Activated naive CD8-positive, alpha-beta T cell (primary cell): ENCODE results near the gene PCSK5.
"Not testable (repeated sequence)": the region's sequence is repeated elsewhere in the genome, so short reads cannot be mapped to it uniquely, and the experiment has no call there.

Experiments
- H3K27ac Mint-ChIP-seq: one replicate; pipeline ENCODE4 v1.8.0; 2021; ENCODE audit warnings: mixed read lengths
- H3K27me3 Mint-ChIP-seq: one replicate; pipeline ENCODE4 v1.8.0; 2021; ENCODE audit warnings: mixed read lengths
- H3K36me3 Mint-ChIP-seq: one replicate; pipeline ENCODE4 v1.8.0; 2021; ENCODE audit warnings: mixed read lengths
- H3K4me1 Mint-ChIP-seq: one replicate; pipeline ENCODE4 v1.8.0; 2021; ENCODE audit warnings: low read depth, mixed read lengths
- H3K4me3 Mint-ChIP-seq: one replicate; pipeline ENCODE4 v1.8.0; 2021; ENCODE audit warnings: mild to moderate bottlenecking, mixed read lengths
- H3K9me3 Mint-ChIP-seq: one replicate; pipeline ENCODE4 v1.8.0; 2021; ENCODE audit warnings: low read depth, mixed read lengths

Gene PCSK5

GRCh38 chr9:76302947-76303550 lies 412.6 kb downstream of the PCSK5 start:
- Mint-ChIP-seq H3K4me1 (no peaks in the 10 kb centered on the region), H3K9me3 (no peaks in the 10 kb centered on the region), H3K27ac (no peak overlapping the region), H3K4me3 (no peak overlapping the region), H3K27me3 (peaks cover 2% of the 10 kb centered on the region), H3K36me3 (no peaks in the 10 kb centered on the region)

DNA sequence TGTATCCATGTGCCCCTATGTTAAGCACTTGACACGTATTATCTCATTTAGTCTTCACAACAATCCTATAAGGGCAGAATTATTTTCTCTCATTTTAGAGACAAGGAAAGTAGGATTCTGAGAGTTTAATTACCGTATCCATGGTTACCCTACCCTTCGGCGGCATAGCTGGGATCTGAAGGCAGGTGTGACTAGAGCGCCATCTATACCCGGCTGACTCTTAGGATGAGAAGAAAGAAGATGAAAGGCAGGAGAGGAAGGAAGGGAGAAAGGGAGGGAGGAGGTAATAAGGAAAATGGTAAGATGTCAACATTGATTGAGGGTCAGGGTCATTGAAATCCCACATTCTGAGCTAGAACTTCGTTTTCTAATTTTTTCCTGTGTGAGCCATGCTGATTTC lies 416.6 kb downstream of the PCSK5 start:
- H3K4me3 Mint-ChIP-seq, H3K4me1 Mint-ChIP-seq, H3K27me3 Mint-ChIP-seq, H3K27ac Mint-ChIP-seq, H3K36me3 Mint-ChIP-seq, H3K9me3 Mint-ChIP-seq: not testable (repeated sequence)

- Mint-ChIP-seq H3K27me3 (peaks cover 2% of the 10 kb centered on the region), H3K4me1 (no peaks in the 10 kb centered on the region), H3K27ac (no peak overlapping the region), H3K9me3 (no peaks in the 10 kb centered on the region), H3K4me3 (no peak overlapping the region), H3K36me3 (no peaks in the 10 kb centered on the region)
These were observed 420.1 kb downstream of the PCSK5 start for GRCh38 chr9:76310577-76310976.

DNA sequence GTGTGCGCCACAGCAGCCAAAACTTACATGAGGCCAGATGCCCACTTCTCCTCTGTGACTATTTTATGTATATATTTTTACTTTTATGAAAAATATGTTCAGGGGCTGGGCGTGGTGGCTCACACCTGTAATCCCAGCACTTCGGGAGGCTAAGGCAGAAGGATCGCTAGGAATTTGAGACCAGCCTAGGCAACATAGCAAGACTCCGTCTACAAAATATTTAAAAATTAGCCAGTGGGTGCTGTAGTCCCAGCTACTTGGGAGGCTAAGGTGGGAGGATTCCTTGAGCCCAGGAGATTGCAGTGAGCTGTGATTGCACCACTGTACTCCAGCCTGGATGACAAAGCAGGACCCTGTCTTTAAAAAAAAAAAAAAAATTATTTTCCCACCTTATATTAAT lies 420.5 kb downstream of the PCSK5 start:
- no peaks in the 10 kb centered on the region for H3K9me3 Mint-ChIP-seq
- H3K4me3 Mint-ChIP-seq, result no peak overlapping the region
- H3K36me3 Mint-ChIP-seq, result no peaks in the 10 kb centered on the region
- no peak overlapping the region for H3K27ac Mint-ChIP-seq
- H3K27me3 Mint-ChIP-seq, result peaks cover 2% of the 10 kb centered on the region
- H3K4me1 Mint-ChIP-seq, result no peaks in the 10 kb centered on the region

DNA sequence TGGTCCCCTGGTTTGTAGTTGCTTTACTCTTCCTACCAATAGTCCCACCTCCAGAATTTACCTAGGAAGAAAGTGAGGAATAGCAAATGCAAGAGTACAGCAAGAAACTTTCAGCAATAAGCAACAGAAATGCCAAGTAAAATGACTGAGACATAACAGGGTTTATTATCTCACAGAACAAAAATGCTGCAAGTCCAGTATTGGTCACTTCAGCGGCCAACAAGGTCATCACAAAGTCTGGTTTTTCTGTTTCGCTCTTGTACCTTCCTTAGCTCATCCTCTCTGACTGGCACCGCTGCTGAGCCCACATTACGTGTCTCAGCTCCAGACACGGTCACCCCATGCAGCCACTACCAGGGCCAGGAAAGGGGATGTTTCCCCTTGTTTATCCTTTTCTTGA lies 421.1 kb downstream of the PCSK5 start:
- H3K27me3 Mint-ChIP-seq, result peaks cover 2% of the 10 kb centered on the region
- no peaks in the 10 kb centered on the region for H3K4me1 Mint-ChIP-seq
- no peak overlapping the region for H3K4me3 Mint-ChIP-seq
- H3K36me3 Mint-ChIP-seq, result no peaks in the 10 kb centered on the region
- H3K27ac Mint-ChIP-seq, result no peak overlapping the region
- no peaks in the 10 kb centered on the region for H3K9me3 Mint-ChIP-seq

GRCh38 chr9:76313771-76314170 lies 423.3 kb downstream of the PCSK5 start:
- H3K27me3 Mint-ChIP-seq, result no peaks in the 10 kb centered on the region
- H3K4me1 Mint-ChIP-seq, result no peaks in the 10 kb centered on the region
- H3K9me3 Mint-ChIP-seq, result no peaks in the 10 kb centered on the region
- no peak overlapping the region for H3K4me3 Mint-ChIP-seq
- no peaks in the 10 kb centered on the region for H3K36me3 Mint-ChIP-seq
- H3K27ac Mint-ChIP-seq, result no peak overlapping the region

GRCh38 chr9:76314321-76314720 lies 423.8 kb downstream of the PCSK5 start:
- no peak overlapping the region for H3K4me3 Mint-ChIP-seq
- H3K4me1 Mint-ChIP-seq, result no peaks in the 10 kb centered on the region
- H3K27me3 Mint-ChIP-seq, result no peaks in the 10 kb centered on the region
- H3K9me3 Mint-ChIP-seq, result no peaks in the 10 kb centered on the region
- H3K27ac Mint-ChIP-seq, result no peak overlapping the region
- no peaks in the 10 kb centered on the region for H3K36me3 Mint-ChIP-seq

- Mint-ChIP-seq H3K27me3 (no peaks in the 10 kb centered on the region), H3K36me3 (no peaks in the 10 kb centered on the region), H3K4me3 (no peak overlapping the region), H3K9me3 (no peaks in the 10 kb centered on the region), H3K27ac (no peak overlapping the region), H3K4me1 (no peaks in the 10 kb centered on the region)
These were observed 425.6 kb downstream of the PCSK5 start for GRCh38 chr9:76316069-76316468.

DNA sequence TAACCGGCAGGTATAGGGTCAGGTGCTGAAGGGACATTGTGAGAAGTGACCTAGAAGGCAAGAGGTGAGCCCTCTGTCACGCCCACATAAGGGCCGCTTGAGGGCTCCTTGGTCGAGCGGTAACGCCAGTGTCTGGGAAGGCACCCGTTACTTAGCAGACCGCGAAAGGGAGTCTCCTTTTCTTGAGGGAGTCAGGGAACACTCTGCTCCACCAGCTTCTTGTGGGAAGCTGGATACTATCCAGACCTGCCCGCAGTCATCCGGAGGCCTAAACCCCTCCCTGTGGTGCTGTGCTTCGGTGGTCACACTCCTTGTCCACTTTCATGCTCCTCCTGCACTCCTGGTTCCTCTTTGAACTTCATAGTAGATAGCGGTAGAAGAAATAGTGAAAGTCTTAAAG lies 429.0 kb downstream of the PCSK5 start:
- not testable (repeated sequence) for H3K4me1 Mint-ChIP-seq

DNA sequence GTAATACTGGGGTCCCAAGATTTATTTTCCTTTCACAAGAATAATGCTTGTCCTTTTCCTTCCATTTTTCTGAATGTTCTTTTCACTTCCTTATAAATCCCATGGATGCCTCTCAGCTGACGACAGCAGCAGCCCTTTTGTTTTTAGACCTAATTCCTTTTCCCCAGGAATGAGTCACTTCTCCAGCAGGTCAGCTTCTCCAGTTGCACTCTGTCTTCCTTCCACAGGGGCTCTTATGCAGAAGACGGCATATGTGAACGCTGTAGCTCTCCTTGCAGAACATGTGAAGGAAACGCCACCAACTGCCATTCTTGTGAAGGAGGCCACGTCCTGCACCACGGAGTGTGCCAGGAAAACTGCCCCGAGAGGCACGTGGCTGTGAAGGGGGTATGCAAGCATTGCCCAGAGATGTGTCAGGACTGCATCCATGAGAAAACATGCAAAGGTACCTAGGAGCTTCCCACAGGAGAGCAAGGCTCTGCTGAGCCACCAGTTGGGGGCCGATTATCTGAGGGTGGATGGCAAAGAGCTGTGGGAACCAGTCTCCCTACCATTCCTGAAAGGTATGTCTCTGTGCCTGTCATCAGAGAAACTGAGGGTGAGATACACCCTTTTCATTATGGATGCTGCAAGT lies 430.8 kb downstream of the PCSK5 start:
- H3K9me3 Mint-ChIP-seq, result no peaks in the 10 kb centered on the region
- no peaks in the 10 kb centered on the region for H3K36me3 Mint-ChIP-seq
- H3K4me3 Mint-ChIP-seq, result no peak overlapping the region
- peaks cover 2% of the 10 kb centered on the region for H3K27me3 Mint-ChIP-seq
- H3K4me1 Mint-ChIP-seq, result no peaks in the 10 kb centered on the region
- no peak overlapping the region for H3K27ac Mint-ChIP-seq

More for the DNA sequence above, 429.0 kb downstream of the PCSK5 start:
- not testable (repeated sequence) for H3K27me3 Mint-ChIP-seq, H3K4me3 Mint-ChIP-seq, H3K9me3 Mint-ChIP-seq, H3K36me3 Mint-ChIP-seq, H3K27ac Mint-ChIP-seq

DNA sequence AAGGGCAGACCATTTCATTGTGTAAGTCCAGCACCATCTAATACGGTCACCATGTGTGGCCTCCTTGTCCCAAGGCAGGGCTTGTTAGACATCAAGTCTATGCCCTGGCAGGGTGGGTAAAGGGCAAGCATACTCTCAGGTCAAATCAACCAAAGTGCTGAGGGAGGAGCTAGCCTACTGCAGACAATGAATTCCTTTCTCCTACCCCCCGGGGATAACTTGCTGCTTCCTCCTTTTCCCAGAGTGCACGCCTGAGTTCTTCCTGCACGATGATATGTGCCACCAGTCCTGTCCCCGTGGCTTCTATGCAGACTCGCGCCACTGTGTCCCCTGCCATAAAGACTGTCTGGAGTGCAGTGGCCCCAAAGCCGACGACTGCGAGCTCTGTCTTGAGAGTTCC lies 432.3 kb downstream of the PCSK5 start:
- no peaks in the 10 kb centered on the region for H3K36me3 Mint-ChIP-seq
- no peaks in the 10 kb centered on the region for H3K9me3 Mint-ChIP-seq
- H3K4me1 Mint-ChIP-seq, result no peaks in the 10 kb centered on the region
- H3K4me3 Mint-ChIP-seq, result no peak overlapping the region
- H3K27ac Mint-ChIP-seq, result no peak overlapping the region
- H3K27me3 Mint-ChIP-seq, result peaks cover 2% of the 10 kb centered on the region

DNA sequence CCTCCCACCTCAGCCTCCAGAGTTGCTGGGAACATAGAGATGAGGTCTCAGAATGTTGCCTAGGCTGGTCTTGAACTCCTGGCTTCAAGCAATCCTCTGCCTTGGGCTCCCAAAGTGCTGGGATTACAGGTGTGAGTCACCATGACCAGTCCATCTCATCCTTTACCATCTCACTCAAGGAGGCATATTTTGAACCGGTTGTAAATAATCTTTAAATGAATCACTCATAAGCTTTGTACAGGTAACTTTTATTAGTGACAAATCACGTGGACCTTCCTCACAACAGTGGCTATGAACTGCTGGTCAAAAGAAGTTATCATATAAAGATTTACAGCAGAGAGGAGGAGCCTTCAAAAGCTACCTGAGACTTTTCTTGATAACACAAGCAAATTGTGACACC lies 433.0 kb downstream of the PCSK5 start:
- Mint-ChIP-seq H3K27ac (no peak overlapping the region), H3K36me3 (no peaks in the 10 kb centered on the region), H3K27me3 (peaks cover 5% of the 10 kb centered on the region), H3K4me1 (no peaks in the 10 kb centered on the region), H3K4me3 (no peak overlapping the region), H3K9me3 (no peaks in the 10 kb centered on the region)

GRCh38 chr9:76324030-76324429 lies 433.6 kb downstream of the PCSK5 start:
- H3K9me3 Mint-ChIP-seq, H3K27me3 Mint-ChIP-seq, H3K27ac Mint-ChIP-seq, H3K4me1 Mint-ChIP-seq, H3K4me3 Mint-ChIP-seq, H3K36me3 Mint-ChIP-seq: not testable (repeated sequence)

DNA sequence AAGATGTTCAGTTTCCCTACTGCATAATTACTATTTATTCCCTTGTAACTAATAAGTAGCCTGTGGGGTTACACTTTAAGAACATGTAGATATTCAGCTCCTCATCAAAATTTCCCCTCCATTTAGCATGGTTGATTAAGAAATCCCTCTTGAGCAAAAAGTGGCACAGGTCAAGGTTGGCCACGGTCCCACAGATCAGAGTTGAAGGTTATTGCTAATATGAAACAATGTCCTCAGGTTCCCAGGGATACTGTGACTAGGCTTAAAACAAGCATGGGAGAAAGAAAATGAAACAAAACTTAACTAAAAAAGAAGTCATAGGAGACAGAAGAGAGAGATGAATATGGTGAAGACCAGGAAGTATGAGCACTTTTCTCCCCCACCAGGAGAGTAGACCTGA lies 439.6 kb downstream of the PCSK5 start:
- Mint-ChIP-seq H3K9me3 (no peaks in the 10 kb centered on the region), H3K4me3 (no peak overlapping the region), H3K36me3 (no peaks in the 10 kb centered on the region), H3K27me3 (peaks cover 6% of the 10 kb centered on the region), H3K4me1 (no peaks in the 10 kb centered on the region), H3K27ac (no peak overlapping the region)

DNA sequence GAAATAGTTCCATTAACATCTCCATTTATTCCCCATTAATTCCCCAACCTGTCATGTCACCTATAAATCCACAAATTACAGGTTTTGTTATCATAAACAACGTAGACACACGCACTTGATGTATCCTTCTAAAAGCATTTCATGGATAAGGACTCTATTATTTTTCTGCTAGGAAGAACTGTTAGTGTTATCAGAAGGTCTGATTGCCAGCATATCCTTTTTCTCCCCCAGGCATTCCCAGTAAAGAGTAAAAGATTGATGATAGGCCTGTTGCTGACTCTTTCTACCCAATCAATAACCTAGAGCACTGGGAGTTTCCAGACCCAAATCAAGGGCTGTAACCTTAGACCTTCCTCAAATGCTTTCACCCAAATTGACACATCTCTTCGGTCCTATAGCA lies 442.9 kb downstream of the PCSK5 start:
- Mint-ChIP-seq H3K27me3 (peaks cover 4% of the 10 kb centered on the region), H3K9me3 (no peaks in the 10 kb centered on the region)

DNA sequence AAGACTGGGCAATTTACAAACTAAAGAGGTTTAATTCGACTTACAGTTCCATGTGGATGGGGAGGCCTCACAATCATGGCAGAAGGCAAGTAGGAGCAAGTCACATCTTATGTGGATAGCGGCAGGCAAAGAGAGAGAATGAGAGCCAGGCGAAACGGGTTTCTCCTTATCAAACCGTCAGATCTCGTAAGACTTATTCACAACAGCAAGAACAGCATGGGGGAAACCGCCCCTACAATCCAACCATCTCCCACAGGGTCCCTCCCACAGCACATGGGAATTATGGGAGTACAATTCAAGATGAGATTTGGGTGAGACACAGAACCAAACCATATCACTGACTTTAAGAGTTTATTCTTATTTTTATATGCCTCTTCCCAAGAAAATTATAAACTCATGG lies 443.5 kb downstream of the PCSK5 start:
- Mint-ChIP-seq H3K27me3 (peaks cover 3% of the 10 kb centered on the region), H3K4me1 (no peaks in the 10 kb centered on the region), H3K27ac (no peak overlapping the region)

More for the DNA sequence above, 442.9 kb downstream of the PCSK5 start:
- Mint-ChIP-seq H3K27ac (no peak overlapping the region), H3K4me3 (no peak overlapping the region), H3K4me1 (no peaks in the 10 kb centered on the region), H3K36me3 (no peaks in the 10 kb centered on the region)

More for the DNA sequence above, 443.5 kb downstream of the PCSK5 start:
- H3K4me3 Mint-ChIP-seq, result no peak overlapping the region
- no peaks in the 10 kb centered on the region for H3K9me3 Mint-ChIP-seq
- H3K36me3 Mint-ChIP-seq, result no peaks in the 10 kb centered on the region
